BLaER1 (cell line): Measurements from ENCODE around the gene STAM2.
"Not testable (repeated sequence)": the region's sequence is repeated elsewhere in the genome, so short reads cannot be mapped to it uniquely, and the experiment has no call there.

Experiments used
- H3K27ac ChIP-seq: shearing (Covaris generic); formaldehyde crosslinking; 2 replicates; pipeline ENCODE4 v1.8.1; 2022
- H3K27me3 ChIP-seq: shearing (Covaris generic); formaldehyde crosslinking; 2 replicates; pipeline ENCODE4 v1.8.1; 2022
- H3K36me3 ChIP-seq: shearing (Covaris generic); formaldehyde crosslinking; 2 replicates; pipeline ENCODE4 v1.8.1; 2022
- H3K4me1 ChIP-seq: shearing (Covaris generic); formaldehyde crosslinking; 2 replicates; pipeline ENCODE4 v1.8.1; 2022
- H3K4me2 ChIP-seq: shearing (Covaris generic); formaldehyde crosslinking; 2 replicates; pipeline ENCODE4 v1.8.1; 2022
- H3K4me3 ChIP-seq: shearing (Covaris generic); formaldehyde crosslinking; 2 replicates; pipeline ENCODE4 v1.8.1; 2022
- H3K9ac ChIP-seq: shearing (Covaris generic); formaldehyde crosslinking; 2 replicates; pipeline ENCODE4 v1.8.1; 2022
- H3K9me3 ChIP-seq: shearing (Covaris generic); formaldehyde crosslinking; 2 replicates; pipeline ENCODE4 v1.8.1; 2022
- H4K20me1 ChIP-seq: shearing (Covaris generic); formaldehyde crosslinking; 2 replicates; pipeline ENCODE4 v1.8.1; 2022
- Cebpa-rat ChIP-seq: shearing (Covaris generic); IDR thresholded peaks from 2 replicates; pipeline ENCODE4 v1.8.1; 2022

STAM2 gene

DNA sequence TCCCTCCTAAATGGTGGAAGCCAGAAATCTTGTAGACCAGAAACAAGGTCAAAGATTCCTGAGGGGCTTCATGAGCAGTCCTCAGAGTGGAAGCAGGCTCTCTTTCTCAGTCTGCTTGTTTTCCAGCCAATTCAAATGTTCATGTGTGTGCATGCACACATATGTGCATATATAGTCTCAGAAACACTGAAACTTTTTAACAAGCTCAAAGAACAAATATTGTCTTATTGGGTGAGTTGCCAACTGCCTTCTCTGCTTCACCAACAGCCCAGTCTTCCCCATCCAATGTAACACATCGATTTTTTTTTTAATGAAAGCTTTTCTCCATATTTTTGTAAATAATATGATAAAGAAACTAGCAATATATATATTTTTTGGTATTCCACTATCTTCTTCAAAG lies 80.4 kb downstream of the STAM2 start:
- H3K4me3 ChIP-seq: no peak overlapping the region
- peaks cover 46% of the 10 kb centered on the region for H3K27me3 ChIP-seq
- no peaks in the 10 kb centered on the region for H3K9me3 ChIP-seq
- H3K4me1 ChIP-seq: peaks cover 15% of the 10 kb centered on the region
- H3K36me3 ChIP-seq: no peaks in the 10 kb centered on the region
- H4K20me1 ChIP-seq: peaks cover 6% of the 10 kb centered on the region; the same call in 1 of the 2 replicates
- TF ChIP-seq Cebpa-rat: no peak
- no peak overlapping the region for H3K27ac ChIP-seq
- H3K9ac ChIP-seq: no peak overlapping the region
- no peak overlapping the region for H3K4me2 ChIP-seq

- Histone ChIP-seq H3K36me3 (no peaks in the 10 kb centered on the region), H3K9me3 (no peaks in the 10 kb centered on the region), H3K4me2 (no peak overlapping the region), H3K9ac (no peak overlapping the region), H3K27me3 (peaks cover 34% of the 10 kb centered on the region), H4K20me1 (peaks cover 6% of the 10 kb centered on the region; the same call in 1 of the 2 replicates), H3K4me1 (peaks cover 9% of the 10 kb centered on the region), H3K27ac (no peak overlapping the region), H3K4me3 (no peak overlapping the region)
- TF ChIP-seq Cebpa-rat: no peak
Observed at GRCh38 chr2:152094014-152094413, 81.5 kb downstream of the STAM2 start.

GRCh38 chr2:152093464-152093863 lies 82.1 kb downstream of the STAM2 start:
- Histone ChIP-seq H3K9ac (no peak overlapping the region), H3K4me3 (no peak overlapping the region), H3K4me1 (peaks cover 6% of the 10 kb centered on the region), H3K4me2 (no peak overlapping the region), H4K20me1 (peaks cover 6% of the 10 kb centered on the region; the same call in 1 of the 2 replicates), H3K27ac (no peak overlapping the region), H3K36me3 (no peaks in the 10 kb centered on the region), H3K27me3 (peaks cover 29% of the 10 kb centered on the region), H3K9me3 (no peaks in the 10 kb centered on the region)
- TF ChIP-seq Cebpa-rat: no peak

DNA sequence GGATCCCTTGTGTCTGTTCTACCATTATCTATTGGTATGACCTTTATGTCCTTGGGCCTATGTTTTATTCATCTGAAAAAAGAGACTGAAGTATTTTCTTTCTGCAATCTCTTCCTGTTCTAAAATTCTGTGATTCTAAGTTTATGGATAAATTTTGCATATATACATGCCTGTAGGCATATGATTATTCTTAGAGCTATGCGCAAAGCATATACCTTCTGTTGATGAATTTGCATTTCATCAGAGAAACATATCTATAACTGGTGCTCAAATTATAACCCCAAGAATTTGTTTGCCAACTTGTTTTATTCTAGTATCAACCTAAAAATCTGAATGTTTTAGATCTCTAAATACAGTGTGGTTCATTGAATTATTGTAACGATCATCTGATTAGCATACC lies 83.5 kb downstream of the STAM2 start:
- Histone ChIP-seq H3K4me2 (no peak overlapping the region), H3K27me3 (peaks cover 15% of the 10 kb centered on the region), H3K4me1 (no peaks in the 10 kb centered on the region), H3K9ac (no peak overlapping the region), H3K4me3 (no peak overlapping the region), H3K27ac (no peak overlapping the region), H3K9me3 (no peaks in the 10 kb centered on the region), H3K36me3 (no peaks in the 10 kb centered on the region), H4K20me1 (no peaks in the 10 kb centered on the region)
- no peak for TF ChIP-seq Cebpa-rat

GRCh38 chr2:152090726-152091125 lies 84.8 kb downstream of the STAM2 start:
- not testable (repeated sequence) for H3K9me3 ChIP-seq, H3K27ac ChIP-seq, H3K4me2 ChIP-seq, H4K20me1 ChIP-seq, H3K4me3 ChIP-seq, H3K27me3 ChIP-seq, H3K4me1 ChIP-seq, H3K36me3 ChIP-seq, H3K9ac ChIP-seq

DNA sequence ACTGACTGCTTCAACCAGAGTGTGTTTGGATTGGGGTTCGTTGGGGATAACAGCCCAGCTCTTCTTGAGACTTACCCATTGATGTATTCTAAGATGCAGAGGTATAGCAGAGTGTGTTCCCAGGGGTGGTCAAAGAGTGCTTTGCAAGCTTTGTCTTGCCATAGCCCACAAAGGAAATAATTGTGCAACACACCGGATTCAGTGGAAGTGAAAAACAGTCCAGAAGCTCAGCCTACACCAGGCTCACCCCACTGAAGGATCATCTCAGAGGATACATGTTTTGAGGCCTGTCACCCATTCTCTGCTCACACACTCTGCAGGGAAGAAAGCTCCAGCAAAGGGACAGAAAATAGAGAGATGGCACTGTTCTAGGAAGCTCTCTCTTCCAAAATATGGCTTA lies 86.3 kb downstream of the STAM2 start:
- Histone ChIP-seq H3K27me3 (no peaks in the 10 kb centered on the region), H3K4me3 (no peak overlapping the region)

GRCh38 chr2:152088006-152088405 lies 87.6 kb downstream of the STAM2 start:
- Histone ChIP-seq H3K4me3 (no peak overlapping the region), H4K20me1 (no peaks in the 10 kb centered on the region), H3K9ac (no peak overlapping the region), H3K27ac (no peak overlapping the region), H3K4me1 (no peaks in the 10 kb centered on the region), H3K4me2 (no peak overlapping the region), H3K27me3 (no peaks in the 10 kb centered on the region), H3K9me3 (no peaks in the 10 kb centered on the region), H3K36me3 (no peaks in the 10 kb centered on the region)
- no peak for TF ChIP-seq Cebpa-rat

More for the DNA sequence above, 86.3 kb downstream of the STAM2 start:
- no peak overlapping the region for H3K9ac ChIP-seq
- H3K4me1 ChIP-seq: no peaks in the 10 kb centered on the region
- TF ChIP-seq Cebpa-rat: no peak
- no peak overlapping the region for H3K27ac ChIP-seq
- H3K9me3 ChIP-seq: no peaks in the 10 kb centered on the region
- no peaks in the 10 kb centered on the region for H4K20me1 ChIP-seq
- no peak overlapping the region for H3K4me2 ChIP-seq
- H3K36me3 ChIP-seq: no peaks in the 10 kb centered on the region

- Histone ChIP-seq H3K4me3 (no peak overlapping the region), H3K27ac (no peak overlapping the region), H4K20me1 (no peaks in the 10 kb centered on the region), H3K27me3 (no peaks in the 10 kb centered on the region), H3K9me3 (no peaks in the 10 kb centered on the region), H3K4me1 (no peaks in the 10 kb centered on the region), H3K9ac (no peak overlapping the region), H3K4me2 (no peak overlapping the region), H3K36me3 (no peaks in the 10 kb centered on the region)
- TF ChIP-seq Cebpa-rat: no peak
Observed at GRCh38 chr2:152086231-152086630, 89.3 kb downstream of the STAM2 start.

GRCh38 chr2:152084076-152084475 lies 91.5 kb downstream of the STAM2 start:
- H3K27me3 ChIP-seq: no peaks in the 10 kb centered on the region
- no peak overlapping the region for H3K9ac ChIP-seq
- no peak overlapping the region for H3K27ac ChIP-seq
- no peaks in the 10 kb centered on the region for H3K4me1 ChIP-seq
- no peaks in the 10 kb centered on the region for H3K36me3 ChIP-seq
- no peak overlapping the region for H3K4me3 ChIP-seq
- no peaks in the 10 kb centered on the region for H3K9me3 ChIP-seq
- no peaks in the 10 kb centered on the region for H4K20me1 ChIP-seq
- no peak for TF ChIP-seq Cebpa-rat
- no peak overlapping the region for H3K4me2 ChIP-seq

DNA sequence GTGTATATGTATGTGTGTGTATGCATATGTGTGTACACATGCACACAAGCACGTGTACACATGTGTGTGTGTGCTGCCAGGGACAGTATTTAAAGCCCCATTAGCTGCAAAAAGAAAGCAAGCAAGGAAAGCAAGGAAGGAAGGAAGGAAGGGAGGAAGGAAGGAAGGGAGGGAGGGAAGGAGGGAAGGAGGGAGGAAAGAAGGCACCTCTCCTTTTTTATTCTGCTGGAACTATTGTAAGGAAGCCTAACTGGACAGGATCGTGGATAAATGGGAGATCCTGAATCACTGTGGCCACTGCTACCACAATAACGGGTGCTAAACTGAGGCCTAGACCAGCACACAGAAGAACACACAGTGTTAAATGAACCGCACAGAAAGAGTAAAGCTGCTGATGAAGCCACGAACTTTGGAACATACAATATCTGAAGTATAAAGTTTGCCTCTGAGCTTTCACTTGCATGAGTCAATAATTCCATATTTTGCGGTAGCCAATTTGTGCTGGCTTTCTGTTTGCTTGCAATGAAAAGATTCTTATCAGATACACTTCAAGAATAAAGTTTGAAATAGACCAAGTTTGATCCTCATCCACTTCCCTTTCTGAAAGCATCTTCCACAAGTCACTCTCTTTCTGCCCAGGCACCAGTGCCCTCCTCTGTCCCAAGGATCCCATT lies 92.2 kb downstream of the STAM2 start:
- Histone ChIP-seq H3K4me1 (0 out of 2 replicates have a peak, but pooled peaks cover 1% of the 10 kb centered on the region), H3K4me2 (no peak overlapping the region), H3K4me3 (no peak overlapping the region), H3K36me3 (no peaks in the 10 kb centered on the region), H3K27ac (no peak overlapping the region), H3K9me3 (no peaks in the 10 kb centered on the region), H4K20me1 (no peaks in the 10 kb centered on the region), H3K9ac (no peak overlapping the region), H3K27me3 (no peaks in the 10 kb centered on the region)
- TF ChIP-seq Cebpa-rat: no peak

GRCh38 chr2:152078662-152079061 lies 96.9 kb downstream of the STAM2 start:
- no peak overlapping the region for H3K9ac ChIP-seq
- no peaks in the 10 kb centered on the region for H4K20me1 ChIP-seq
- no peak overlapping the region for H3K27ac ChIP-seq
- H3K27me3 ChIP-seq: no peaks in the 10 kb centered on the region
- no peaks in the 10 kb centered on the region for H3K9me3 ChIP-seq
- no peak for TF ChIP-seq Cebpa-rat
- no peak overlapping the region for H3K4me2 ChIP-seq
- 0 out of 2 replicates have a peak, but pooled peaks cover 5% of the 10 kb centered on the region for H3K4me1 ChIP-seq
- H3K4me3 ChIP-seq: no peak overlapping the region
- no peaks in the 10 kb centered on the region for H3K36me3 ChIP-seq
